ENCODE data around the gene PACSIN1.

The PACSIN1 gene

DNA sequence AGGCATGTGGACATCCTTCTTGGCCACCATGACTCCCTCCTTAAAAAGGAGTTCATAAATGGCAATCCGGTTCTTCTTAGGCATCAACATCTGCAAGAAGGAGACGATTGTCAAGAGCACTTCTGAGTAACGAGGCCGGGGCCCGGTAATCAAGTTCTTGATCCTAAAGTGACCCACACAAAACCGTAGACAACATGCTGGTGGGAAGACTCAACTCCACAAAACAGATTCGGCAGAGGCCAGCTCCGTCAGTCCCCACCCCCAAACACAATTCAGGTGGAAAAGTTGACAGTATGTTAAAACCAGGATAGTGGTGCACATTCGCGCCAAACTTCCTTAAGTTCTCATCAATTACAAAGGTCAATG lies 40.8 kb upstream of the PACSIN1 start:
- TF ChIP-seq, protein P1, sequence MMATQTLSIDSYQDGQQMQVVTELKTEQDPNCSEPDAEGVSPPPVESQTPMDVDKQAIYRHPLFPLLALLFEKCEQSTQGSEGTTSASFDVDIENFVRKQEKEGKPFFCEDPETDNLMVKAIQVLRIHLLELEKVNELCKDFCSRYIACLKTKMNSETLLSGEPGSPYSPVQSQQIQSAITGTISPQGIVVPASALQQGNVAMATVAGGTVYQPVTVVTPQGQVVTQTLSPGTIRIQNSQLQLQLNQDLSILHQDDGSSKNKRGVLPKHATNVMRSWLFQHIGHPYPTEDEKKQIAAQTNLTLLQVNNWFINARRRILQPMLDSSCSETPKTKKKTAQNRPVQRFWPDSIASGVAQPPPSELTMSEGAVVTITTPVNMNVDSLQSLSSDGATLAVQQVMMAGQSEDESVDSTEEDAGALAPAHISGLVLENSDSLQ (IDR thresholded peaks at IDR 0.05), result no peak
- TF ChIP-seq FOXM1 (IDR thresholded peaks at IDR 0.05; ENCODE audit: borderline replicate concordance) (no peak), ZNF384 (IDR thresholded peaks at IDR 0.05) (no peak), CTBP1 (IDR thresholded peaks at IDR 0.05; ENCODE audit: borderline replicate concordance) (no peak), ELF4 (IDR thresholded peaks at IDR 0.05) (no peak), BHLHE40 (IDR thresholded peaks at IDR 0.05; ENCODE audit: borderline replicate concordance) (no peak), NFRKB (IDR thresholded peaks at IDR 0.05) (no peak), ARNT (IDR thresholded peaks at IDR 0.05) (no peak), LEF1 (IDR thresholded peaks at IDR 0.05; ENCODE audit: borderline replicate concordance) (no peak), TARDBP (IDR thresholded peaks at IDR 0.05) (no peak), FOXK2 (IDR thresholded peaks at IDR 0.05) (no peak), HDGF (IDR thresholded peaks at IDR 0.05; ENCODE audit: borderline replicate concordance) (no peak), SP1 (IDR thresholded peaks at IDR 0.05) (no peak), SUZ12 (IDR thresholded peaks at IDR 0.05) (no peak), FOXA1 (IDR thresholded peaks at IDR 0.05) (no peak), L3MBTL2 (conservative IDR thresholded peaks at IDR 0.05) (no peak)
- POLR2A ChIA-PET, result interaction anchor here (0.9 to 4.1 kb wide), 7 partner anchors 9 to 284 kb away, joined by 3 to 33 read pairs (median 7); partner anchors contain the start of gene SMIM29
- DNase-seq (ENCODE audit: extremely low spot score), result no peak
- CTCF ChIA-PET, result interaction anchor here (1.0 kb wide), 1 partner anchor 10 kb away, joined by 5 read pairs; no protein-coding TSS in a partner anchor

DNA sequence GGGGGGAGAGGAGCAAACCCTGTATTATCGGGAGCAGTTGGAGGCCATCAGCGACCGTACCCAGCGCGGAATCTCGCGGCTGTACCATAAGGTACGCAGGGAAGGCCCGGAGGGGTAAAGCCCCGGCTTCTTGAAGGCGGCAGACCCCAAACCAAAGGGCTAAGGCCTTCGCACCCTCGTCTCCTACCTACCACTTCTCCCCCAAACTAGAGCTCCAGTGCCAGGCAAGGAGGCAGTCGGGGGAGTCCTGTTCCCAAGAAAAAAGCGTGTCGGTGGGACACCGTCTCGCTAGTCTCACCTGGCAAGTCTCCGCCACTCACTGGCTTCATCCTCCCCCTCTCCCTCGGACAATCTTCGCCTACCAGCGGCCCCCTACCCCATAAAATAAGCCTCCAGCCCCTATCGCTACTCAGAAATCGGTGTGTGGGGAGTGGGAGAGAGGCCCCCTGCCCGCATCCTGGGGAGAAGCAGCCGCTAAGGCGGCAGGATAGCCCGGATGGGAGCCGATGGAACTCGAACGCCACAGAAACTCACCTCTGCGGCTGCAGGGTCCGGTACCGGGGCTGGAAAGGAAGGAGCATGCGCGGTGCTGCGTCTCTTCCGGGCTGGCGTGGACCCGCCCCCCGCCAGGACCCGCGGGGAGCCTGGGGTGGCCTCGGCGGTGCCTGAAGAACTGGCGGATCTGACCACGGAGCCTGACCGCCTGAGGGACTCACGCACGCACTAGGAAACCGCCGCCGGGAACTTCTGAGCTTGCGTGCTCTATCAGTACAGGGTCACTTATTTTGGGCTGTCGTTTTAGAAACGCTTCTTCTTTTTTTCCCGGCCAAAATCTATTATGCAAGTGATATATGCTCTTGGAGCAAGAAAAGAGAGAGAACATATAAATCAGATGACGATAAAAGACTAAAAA lies 40.1 kb upstream of the PACSIN1 start, which contains the start of gene RPS10:
Gene RPS10 (minus strand): TSS at position 572 of the 913 bp plus-strand sequence. CDS start 848 bp downstream, outside the sequence.
- POLR2A ChIA-PET, result interaction anchor here (0.6 to 4.1 kb wide), 26 partner anchors 9 to 464 kb away, joined by 3 to 33 read pairs (median 3); partner anchors contain the start of genes ANKS1A and SMIM29
- CTCF ChIA-PET, result interaction anchor here (0.6 to 1.5 kb wide), 4 partner anchors 11 to 34 kb away, joined by 3 to 6 read pairs (median 4); no protein-coding TSS in a partner anchor
- DNase-seq (ENCODE audit: extremely low spot score), result peak; percentile 97
- TF ChIP-seq ELF4 (IDR thresholded peaks at IDR 0.05), result peak; percentile 89
- no peak for TF ChIP-seq LEF1 (IDR thresholded peaks at IDR 0.05; ENCODE audit: borderline replicate concordance)
- TF ChIP-seq ARNT (IDR thresholded peaks at IDR 0.05), result peak; percentile 73; the same call in 1 of the 2 replicates
- TF ChIP-seq FOXK2 (IDR thresholded peaks at IDR 0.05), result no peak
- TF ChIP-seq L3MBTL2 (conservative IDR thresholded peaks at IDR 0.05), result peak; percentile 46
- TF ChIP-seq TARDBP (IDR thresholded peaks at IDR 0.05), result no peak
- TF ChIP-seq, protein P1 (IDR thresholded peaks at IDR 0.05), result no peak
- TF ChIP-seq ZNF384 (IDR thresholded peaks at IDR 0.05), result no peak
- TF ChIP-seq NFRKB (IDR thresholded peaks at IDR 0.05), result peak; percentile 54; the same call in 1 of the 2 replicates
- no peak for TF ChIP-seq HDGF (IDR thresholded peaks at IDR 0.05; ENCODE audit: borderline replicate concordance)
- no peak for TF ChIP-seq FOXA1 (IDR thresholded peaks at IDR 0.05)
- TF ChIP-seq FOXM1 (IDR thresholded peaks at IDR 0.05; ENCODE audit: borderline replicate concordance), result no peak
- no peak for TF ChIP-seq SP1 (IDR thresholded peaks at IDR 0.05)
- TF ChIP-seq SUZ12 (IDR thresholded peaks at IDR 0.05), result no peak
- no peak for TF ChIP-seq CTBP1 (IDR thresholded peaks at IDR 0.05; ENCODE audit: borderline replicate concordance)
- TF ChIP-seq BHLHE40 (IDR thresholded peaks at IDR 0.05; ENCODE audit: borderline replicate concordance), result no peak

DNA sequence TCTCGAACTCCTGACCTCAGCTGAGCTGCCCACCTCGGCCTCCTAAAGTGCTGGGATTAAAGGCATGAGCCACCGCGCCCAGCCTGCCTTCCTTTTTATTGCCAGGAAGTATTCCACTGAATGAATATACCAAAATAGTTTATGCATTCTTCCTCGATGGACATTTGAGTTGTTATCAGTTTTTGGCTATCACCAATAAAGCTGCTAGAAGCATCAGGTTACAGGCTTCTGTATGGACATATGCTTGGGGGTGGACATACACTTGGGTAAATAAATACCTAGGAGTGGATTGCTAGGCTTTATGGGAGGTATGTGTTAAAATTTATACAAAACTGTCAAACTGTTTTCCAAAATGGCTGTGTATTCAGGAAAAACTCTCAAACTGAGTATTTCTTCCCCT lies 30.0 kb upstream of the PACSIN1 start:
- DNase-seq (ENCODE audit: extremely low spot score), result no peak
- TF ChIP-seq L3MBTL2 (conservative IDR thresholded peaks at IDR 0.05) (no peak), ELF4 (IDR thresholded peaks at IDR 0.05) (no peak), LEF1 (IDR thresholded peaks at IDR 0.05; ENCODE audit: borderline replicate concordance) (no peak), BHLHE40 (IDR thresholded peaks at IDR 0.05; ENCODE audit: borderline replicate concordance) (no peak), CTBP1 (IDR thresholded peaks at IDR 0.05; ENCODE audit: borderline replicate concordance) (no peak), ZNF384 (IDR thresholded peaks at IDR 0.05) (no peak), FOXK2 (IDR thresholded peaks at IDR 0.05) (no peak), SUZ12 (IDR thresholded peaks at IDR 0.05) (no peak), ARNT (IDR thresholded peaks at IDR 0.05) (no peak), FOXM1 (IDR thresholded peaks at IDR 0.05; ENCODE audit: borderline replicate concordance) (no peak), FOXA1 (IDR thresholded peaks at IDR 0.05) (no peak), SP1 (IDR thresholded peaks at IDR 0.05) (no peak), TARDBP (IDR thresholded peaks at IDR 0.05) (no peak), NFRKB (IDR thresholded peaks at IDR 0.05) (no peak), HDGF (IDR thresholded peaks at IDR 0.05; ENCODE audit: borderline replicate concordance) (no peak)
- TF ChIP-seq, protein P1 (IDR thresholded peaks at IDR 0.05), result no peak
- CTCF ChIA-PET, result interaction anchor here (0.6 to 1.2 kb wide), 3 partner anchors 8 to 174 kb away, joined by 3 to 4 read pairs (median 3); no protein-coding TSS in a partner anchor
- POLR2A ChIA-PET, result interaction anchor here (1.3 kb wide), 1 partner anchor 10 kb away, joined by 11 read pairs; the partner anchor contains the start of gene RPS10

- TF ChIP-seq FOXA1 (IDR thresholded peaks at IDR 0.05), result no peak
- TF ChIP-seq NFRKB (IDR thresholded peaks at IDR 0.05), result no peak
- TF ChIP-seq ELF4 (IDR thresholded peaks at IDR 0.05), result no peak
- TF ChIP-seq, protein P1 (IDR thresholded peaks at IDR 0.05), result no peak
- no peak for TF ChIP-seq FOXM1 (IDR thresholded peaks at IDR 0.05; ENCODE audit: borderline replicate concordance)
- no peak for TF ChIP-seq HDGF (IDR thresholded peaks at IDR 0.05; ENCODE audit: borderline replicate concordance)
- TF ChIP-seq ZNF384 (IDR thresholded peaks at IDR 0.05), result no peak
- TF ChIP-seq SUZ12 (IDR thresholded peaks at IDR 0.05), result no peak
- ChIA-PET CTCF (interaction anchor here (1.1 to 1.2 kb wide), 2 partner anchors 9 to 22 kb away, joined by 3 to 4 read pairs; no protein-coding TSS in a partner anchor), POLR2A (interaction anchor here (1.3 kb wide), 1 partner anchor 11 kb away, joined by 11 read pairs; the partner anchor contains the start of gene RPS10)
- no peak for DNase-seq (ENCODE audit: extremely low spot score)
Observed at GRCh38 chr6:34436803-34437643, 28.9 kb upstream of the PACSIN1 start.
